Measurements from ENCODE around the gene FLOT1.
A peak's percentile ranks its signal among the peaks of the same experiment; 100 is the strongest.

Gene FLOT1, protein sequence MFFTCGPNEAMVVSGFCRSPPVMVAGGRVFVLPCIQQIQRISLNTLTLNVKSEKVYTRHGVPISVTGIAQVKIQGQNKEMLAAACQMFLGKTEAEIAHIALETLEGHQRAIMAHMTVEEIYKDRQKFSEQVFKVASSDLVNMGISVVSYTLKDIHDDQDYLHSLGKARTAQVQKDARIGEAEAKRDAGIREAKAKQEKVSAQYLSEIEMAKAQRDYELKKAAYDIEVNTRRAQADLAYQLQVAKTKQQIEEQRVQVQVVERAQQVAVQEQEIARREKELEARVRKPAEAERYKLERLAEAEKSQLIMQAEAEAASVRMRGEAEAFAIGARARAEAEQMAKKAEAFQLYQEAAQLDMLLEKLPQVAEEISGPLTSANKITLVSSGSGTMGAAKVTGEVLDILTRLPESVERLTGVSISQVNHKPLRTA

DNA sequence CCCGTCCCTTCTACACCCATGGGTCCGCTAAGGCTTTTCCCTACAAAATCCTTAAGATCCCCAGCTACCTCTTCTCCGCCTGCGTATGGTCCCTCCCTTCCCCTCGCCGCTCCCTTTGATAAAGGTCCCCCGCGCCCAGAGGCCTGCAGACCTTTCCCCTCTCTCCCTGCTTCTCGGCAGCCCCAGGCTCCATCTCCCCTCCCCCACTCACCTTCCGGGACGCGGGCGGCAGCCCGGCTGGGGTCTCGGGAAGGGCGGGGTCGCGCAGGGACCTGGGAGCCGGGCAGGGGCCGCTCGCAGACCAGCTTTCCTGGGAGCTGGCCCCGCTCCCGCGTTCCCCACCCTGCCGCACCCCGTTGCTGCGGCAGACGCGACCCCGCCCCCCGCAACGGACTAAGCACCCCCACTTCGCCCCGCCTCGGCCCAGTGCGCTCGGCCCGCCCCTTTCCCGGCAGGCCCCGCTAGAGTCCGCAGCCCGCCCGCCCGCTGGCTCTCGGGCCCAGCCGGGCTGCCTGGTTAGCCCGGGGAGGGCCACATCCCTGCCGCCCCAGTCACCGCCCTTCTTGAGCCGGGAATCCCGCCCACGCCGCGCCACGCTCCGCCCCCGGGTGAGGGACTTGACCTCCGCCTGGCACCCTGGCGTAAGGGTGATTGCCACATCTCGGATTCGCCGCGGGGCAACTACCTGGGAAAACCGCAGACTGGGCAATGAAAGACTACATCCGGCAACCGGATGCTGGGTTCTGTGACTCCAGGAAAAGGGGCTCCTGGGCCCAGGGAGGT lies at the start of gene FLOT1:
FLOT1 (minus strand) TSS at position 372 of the 783 bp plus-strand sequence. CDS start 498 bp downstream, outside the sequence.
- DNase-seq (ENCODE audit: low spot score): peak; percentile 96

DNA sequence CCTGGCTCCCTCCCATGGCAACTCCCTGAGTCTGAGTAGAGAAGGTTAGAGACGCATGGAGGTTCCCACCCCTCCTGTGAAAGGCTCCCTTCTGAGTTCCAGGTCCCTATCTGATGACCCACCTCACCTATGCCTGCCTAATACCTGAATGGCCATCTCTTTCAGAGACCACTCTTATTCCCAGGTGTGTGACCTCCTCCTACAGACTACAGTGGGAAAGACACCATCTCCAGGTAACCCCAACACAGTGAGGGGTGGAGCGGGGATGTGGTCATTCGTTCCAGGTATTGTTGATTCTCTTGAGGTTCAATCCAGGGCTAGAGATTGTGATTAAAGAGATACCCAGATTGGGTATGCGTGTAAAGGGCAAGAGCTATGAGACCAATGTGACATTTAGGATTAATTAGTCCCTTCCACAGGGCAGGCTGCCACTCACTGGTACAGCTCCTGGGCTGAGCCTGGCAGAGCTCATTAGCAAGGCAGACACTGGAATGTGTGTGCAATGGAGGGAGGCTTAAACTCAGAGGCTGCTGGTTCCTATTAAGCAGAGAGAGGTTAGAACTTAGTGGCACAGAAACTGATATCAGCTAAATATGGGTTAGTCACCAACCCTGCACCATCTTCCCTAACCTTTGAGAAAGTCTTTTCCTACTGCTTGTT lies 48.4 kb upstream of the FLOT1 start:
- DNase-seq (ENCODE audit: low spot score): no peak

DNA sequence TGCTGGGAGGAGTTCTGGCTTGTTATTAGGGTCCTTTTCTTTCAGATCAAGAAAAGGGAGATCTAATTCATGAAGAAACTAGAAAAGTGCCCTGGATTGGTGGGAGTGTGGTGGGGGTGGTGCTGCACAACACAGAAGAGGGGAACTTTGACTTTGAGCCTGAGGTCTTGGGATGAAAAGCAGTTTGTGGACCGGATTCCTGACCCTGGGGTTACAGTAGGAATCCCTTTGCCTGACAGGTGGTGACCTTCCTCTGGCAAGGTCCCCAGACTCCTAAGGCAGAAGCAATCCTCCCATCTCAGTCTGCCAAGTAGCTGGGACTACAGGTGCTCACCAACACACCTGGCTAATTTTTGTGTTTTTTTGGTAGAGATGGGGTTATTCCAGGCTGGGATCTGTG lies 47.1 kb upstream of the FLOT1 start:
- DNase-seq (ENCODE audit: low spot score): no peak

DNA sequence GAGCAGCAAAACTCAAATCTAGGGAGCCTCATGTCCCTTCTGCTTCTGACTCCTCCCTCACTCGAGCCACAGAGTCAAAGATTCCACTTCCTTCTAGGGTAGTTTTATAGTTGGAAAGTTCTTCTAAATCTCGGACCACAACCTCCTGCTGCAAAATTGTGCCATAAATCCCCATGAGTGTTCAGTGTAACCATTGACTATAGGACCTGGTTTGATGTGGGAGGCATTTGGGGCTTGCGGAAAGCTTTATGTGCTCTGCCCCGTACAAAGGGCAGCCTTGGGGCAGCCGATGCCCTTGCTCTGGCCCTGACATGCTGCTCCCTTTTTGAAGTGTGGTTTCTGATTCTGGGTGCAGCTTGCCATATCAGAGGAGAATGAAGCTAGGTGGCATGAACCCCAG lies 45.5 kb upstream of the FLOT1 start:
- peak; percentile 75 for DNase-seq (ENCODE audit: low spot score)

DNA sequence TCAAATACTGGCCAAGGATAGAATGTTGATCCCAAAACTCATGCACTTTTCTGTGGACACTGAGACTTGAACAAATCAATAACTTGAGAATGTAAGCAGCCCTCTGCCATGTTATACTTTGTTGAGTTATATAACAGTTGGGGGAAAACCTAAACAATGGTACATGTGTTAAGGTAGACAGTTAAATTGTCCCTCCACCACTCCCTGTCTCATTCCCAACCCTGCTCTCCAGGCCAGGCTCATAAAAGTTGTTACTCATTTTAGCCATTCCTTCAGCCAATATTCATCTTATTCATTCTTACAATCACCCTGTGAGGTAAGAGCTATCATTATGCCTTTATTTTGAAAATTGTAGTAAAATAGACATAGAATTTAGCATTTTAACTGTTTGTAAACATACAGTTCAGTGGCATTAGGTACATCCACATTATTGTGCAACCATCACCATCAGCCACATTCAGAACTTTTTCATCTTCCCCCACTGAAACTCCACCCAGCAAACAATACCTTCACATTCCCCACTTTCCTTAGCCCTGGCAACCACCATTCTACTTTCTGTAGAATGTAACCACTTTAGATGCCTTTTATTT lies 40.0 kb upstream of the FLOT1 start:
- peak; percentile 62 for DNase-seq (ENCODE audit: low spot score)

DNA sequence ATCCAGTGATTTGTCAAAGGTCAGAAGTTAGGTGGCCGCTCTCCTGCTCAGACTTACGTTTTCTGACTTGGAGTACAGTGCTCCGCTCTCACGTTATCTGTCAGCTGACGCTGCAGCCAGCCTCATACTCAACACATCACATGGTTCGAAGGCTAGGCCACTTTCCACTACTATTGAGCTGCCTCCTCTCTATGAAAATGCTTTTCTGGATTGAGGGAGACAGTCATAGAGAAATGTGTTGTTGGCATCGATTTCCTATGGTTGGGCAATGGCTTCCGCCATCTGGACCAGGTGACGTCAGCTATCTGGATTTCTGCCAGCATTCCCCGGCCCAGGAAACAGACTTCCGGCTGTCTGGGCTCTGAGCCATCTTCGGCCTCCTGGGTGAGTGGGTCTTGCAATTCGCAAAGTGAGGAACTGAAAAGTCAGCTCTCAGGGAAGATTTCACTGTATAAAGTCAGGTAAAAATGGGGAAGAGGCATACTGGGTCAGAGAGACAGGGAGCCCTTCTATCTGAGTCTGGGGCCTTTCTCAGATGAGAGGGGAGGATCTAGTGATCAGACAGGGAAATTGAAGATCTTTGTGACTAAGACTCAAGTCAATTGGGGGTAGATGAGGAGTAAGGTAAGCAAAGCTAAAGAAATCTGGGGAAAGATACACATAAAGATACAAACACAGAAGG lies 39.4 kb upstream of the FLOT1 start:
- peak; percentile 86 for DNase-seq (ENCODE audit: low spot score)

DNA sequence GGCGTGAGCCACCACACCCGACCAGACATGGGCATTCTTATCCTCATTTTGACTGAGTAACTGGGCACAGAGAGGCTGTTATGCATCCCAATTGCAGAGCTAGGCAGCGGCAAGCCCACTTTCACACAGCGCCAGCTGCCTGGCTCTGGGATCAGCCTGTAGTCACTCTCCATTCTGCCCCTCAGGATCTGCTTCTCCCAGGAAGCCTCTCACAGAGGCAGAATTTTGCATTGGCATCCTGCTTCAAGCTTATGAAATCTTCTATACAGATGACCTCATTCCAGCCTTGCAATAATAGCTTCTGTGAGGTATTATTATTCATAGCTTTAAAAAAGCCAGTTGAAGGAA lies 38.9 kb upstream of the FLOT1 start:
- DNase-seq (ENCODE audit: low spot score): no peak

DNA sequence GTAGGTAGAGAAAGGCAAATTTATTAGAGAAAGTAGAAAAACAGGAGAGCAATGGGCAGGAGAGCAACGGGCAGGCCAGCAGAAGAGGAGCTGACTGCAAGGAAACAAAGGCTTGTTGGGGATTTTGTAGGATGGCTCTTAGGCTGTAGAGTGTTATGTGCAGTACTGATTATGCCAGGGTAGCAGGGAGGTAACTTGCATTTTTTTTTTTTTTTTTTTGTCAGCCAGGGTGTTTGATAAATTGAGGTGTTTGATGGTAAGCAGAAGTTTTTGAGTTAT lies 38.1 kb upstream of the FLOT1 start:
- DNase-seq (ENCODE audit: low spot score): no peak

DNA sequence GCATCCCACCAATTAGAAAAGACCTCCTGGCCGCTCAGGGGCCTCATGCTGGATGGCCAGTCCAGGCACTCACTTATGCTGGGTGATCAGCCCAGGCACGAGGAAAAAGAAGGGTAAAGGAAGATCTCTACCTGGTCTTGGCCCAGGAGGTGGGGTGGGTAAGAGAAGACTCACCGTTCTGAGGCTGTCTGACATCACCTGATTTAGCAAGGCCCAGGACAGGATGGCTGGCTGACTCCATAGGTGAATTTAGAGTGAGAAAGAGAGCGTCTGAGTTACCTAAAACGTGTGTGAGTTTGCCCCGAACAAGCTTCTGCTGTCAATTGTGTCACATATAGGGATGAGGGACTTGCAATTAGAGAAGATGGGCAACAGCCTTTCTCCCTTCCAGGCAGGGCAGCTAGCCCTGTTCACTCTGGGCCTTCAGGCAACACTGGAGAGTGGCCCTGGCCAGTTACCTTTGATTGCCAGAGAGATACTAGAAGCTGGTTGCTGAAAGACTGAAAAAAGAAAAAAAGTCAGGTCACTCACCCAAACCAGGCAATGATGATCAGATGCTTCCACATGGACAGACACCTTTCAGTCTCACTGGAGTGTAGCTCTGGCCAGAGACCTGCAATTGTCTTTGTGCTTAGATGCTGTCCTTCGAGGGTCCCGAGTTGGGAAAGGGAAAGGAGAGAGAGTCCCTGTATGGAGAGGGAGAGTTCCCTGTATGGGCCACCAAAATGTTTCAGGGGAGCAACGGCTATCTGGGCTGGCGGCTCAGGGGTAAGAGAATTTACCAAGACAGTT lies 37.6 kb upstream of the FLOT1 start:
- no peak for DNase-seq (ENCODE audit: low spot score)

DNA sequence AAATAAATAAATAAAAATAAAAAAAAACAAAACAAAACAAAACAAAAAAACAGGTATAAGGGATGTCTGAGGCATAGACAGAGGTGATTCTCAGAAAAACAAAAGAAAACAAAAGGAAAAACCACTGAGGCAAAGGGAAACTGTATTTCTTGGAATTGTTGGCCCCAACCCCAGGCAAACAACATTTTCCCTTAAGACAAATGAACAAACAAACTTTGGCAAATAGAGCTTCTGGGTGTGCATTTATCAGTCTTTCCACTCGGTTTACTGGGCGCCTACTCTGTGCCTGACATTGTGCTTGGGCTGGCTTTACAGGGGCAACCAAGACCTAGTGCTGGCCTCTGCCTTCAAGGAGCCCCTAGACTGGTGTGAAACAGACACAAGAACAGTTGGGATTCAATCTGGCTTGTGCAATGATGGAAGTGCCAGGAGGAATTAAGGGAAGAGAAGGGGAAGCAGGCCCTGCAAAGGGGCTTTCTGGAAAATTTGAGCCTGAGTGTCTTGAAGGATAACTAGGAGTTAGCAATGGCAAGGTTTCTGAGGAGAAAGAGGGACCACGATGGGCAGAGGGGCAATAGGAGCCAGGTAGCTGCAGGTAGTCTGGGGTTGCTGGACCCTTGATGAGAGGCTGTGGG lies 35.6 kb upstream of the FLOT1 start:
- DNase-seq (ENCODE audit: low spot score): no peak

DNA sequence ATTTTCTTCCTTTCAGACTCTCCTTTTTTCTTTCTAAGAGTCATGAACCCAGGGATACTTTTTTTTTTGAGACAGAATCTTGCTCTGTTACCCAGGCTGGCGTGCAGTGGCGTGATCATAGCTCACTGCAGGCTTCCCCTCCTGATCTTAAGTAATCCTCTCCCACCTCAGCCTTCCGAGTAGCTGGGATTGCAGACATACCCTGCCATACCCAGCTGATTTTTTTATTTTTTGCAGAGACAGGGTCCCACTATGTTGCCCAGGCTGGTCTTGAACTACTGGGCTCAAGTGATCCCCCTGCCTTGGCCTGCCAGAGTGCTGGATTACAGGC lies 34.6 kb upstream of the FLOT1 start:
- DNase-seq (ENCODE audit: low spot score): no peak

DNA sequence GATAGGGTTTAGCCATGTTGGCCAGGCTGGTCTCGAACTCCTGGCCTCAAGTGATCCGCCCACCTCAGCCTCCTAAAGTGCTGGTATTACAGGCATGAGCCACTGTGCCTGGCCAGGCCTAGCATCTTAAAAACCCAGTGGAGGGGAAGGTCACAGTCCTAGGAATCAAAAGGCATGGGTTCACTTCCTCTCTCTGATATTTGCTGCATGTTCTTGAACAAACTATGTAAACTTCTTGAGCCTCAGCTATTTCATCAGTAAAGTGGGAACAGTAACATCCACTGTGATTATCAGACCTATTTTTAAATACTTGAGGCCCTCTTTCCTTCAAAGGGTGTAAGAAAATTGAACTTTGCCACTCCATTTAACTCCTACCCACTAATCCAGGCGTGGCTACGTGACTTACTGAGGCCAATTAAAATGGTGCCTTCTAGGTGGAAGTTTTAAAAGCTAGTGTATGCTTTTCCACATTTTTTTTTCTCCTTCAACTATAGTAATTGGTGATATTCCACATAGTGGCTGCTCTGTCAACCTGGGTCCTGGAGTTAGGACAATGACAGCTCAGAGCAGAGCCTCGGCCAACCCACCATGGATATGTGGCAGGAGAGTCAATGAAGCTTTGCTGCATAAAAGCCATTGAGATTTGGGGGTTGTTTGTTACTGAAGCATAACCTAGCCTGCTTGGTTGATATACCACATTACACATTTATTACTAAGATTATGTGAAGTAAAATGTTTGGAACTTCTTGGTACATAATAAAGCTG lies 34.1 kb upstream of the FLOT1 start:
- no peak for DNase-seq (ENCODE audit: low spot score)

DNA sequence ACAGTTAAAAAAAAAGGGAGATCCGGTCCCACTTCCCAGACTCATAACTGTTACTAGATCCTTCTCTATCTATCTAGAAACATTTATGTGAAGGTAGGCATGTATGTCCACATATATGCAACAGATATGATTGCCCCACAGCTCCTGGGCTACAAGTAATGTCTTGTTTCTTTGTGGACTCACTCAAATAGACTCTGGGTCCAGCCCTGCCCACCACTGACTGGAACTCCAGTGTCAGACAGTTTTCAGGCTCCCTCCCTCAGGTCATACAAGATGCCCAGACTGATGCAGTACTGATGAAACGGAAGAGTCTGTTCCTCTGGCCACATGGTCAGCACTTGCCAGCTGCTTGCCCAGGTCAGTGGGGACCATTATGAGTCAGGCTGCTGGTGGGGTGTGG lies 32.6 kb upstream of the FLOT1 start:
- DNase-seq (ENCODE audit: low spot score): no peak

DNA sequence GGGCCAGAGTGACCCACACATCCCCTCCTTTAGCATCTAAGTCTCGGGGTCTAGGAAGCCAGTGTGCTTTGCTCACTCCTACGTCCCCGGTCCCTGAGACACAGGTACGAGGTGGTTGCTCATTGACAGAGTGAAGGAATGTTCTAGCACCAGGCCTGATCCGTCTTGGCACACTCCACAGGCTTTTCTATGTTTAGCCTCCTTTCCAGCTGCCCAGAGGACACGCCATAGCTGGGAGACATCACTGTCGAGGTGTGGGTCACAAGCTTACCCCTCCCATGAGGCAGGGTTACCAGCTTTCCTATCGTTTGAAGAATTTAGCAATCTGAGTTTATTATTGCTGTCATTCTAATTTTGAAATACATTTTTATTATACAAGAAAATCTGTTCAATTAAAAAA lies 32.2 kb upstream of the FLOT1 start:
- DNase-seq (ENCODE audit: low spot score): no peak

DNA sequence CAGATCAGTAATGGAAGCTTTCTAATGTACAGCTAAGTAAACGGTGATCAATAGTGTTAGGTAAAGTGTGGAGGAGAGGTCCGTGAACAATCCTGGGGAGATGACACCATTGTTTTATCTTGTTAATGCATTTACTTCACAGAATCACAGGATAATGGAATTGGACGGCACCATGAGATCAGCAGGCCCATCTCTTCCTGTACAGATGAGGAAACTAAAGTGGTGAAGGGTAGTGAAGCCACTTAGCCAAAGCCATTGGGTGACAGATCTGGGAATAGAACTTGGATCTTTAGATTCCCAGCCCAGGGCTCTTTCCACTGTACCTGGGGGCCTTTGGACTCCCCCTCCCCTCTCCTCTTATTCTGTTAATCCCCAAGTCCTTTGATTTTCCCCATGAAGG lies 28.1 kb upstream of the FLOT1 start:
- DNase-seq (ENCODE audit: low spot score): no peak

DNA sequence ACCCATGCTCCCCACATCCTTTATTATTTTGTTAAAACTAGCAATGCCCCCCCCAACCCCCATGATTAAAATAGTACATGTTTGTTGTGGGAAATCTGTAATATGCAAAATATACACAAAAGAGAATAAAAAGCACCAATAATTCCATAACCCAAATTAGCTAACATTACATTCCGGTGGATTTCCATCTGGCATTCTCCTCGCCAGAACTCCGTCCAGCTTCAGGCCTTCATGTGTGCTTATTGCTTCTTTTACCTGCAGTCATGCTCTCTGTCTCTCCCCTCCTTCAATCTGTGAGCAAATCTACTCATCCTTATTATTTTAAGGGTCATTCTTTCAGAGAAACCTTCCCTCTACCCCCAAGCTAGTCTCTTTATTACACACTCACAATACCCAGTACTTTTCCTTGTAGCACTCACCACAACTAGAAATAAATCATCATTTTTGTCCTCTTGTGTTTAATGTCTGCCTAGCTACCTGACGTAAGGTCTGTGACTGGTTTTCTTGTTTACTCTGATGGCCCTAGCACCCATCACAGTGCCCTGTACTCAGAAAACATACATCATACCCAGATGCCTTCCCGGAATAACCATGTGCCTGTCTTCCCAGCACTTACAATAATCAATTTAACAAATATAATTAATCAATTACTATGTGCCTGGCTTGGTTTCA lies 27.5 kb upstream of the FLOT1 start:
- no peak for DNase-seq (ENCODE audit: low spot score)

DNA sequence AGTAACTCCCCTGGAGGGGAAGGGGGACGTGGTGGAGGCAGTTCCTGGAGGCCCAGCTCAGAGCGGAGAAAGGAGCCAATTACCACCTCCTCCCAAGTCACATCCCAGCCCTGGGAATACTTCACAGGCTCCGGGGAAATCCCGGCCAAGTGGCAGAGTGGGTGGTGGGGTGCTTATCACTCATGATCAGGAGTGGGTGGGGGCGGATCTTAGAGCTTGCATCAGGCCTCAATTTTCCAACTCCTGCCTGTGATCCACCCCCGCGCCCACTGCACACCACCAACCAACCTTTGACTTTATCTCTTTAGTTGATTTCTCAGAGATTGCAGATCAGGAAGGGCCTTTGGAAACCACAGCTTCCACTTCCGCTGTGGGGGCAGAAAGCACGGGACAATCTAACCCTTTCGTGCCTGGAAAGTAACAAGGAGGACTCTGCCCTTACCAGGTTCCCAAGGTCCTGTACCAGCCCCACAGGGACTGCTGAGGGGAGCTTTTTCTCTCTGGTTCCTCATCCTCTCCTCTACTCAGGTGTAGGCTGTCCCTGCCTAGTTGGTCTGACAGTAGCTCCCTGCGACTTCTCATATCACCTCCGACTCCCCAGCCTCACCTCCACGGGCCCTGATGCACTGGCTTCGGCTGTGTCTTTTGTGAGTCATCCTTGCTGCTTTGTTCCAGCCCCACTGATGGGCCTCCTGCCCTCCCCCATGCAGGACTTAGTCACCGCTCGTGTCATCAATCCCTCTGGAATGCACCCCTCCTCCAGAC lies 26.8 kb upstream of the FLOT1 start:
- peak; percentile 89 for DNase-seq (ENCODE audit: low spot score)

DNA sequence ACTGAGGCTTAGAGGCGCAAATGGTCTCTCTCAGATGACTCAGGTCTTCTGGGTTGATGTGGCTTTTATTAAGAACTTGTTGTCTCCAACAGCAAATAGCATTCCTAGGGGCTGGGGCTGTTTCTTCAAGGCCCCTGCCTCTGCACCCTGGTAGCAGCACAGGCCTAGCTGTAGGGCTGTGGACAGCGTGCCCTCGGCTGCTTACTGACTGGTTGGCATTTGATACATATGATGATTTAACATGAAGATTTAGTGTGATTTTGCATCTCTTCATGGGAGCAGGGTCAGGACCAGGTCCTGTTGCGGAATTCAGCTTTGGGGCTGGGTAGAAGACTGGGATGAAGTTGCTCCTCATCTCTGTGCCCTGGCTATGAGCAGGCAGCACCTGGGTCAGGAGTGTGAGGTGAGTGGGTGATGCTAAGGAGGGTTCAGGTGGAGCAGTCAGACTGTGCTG lies 26.2 kb upstream of the FLOT1 start:
- DNase-seq (ENCODE audit: low spot score): no peak

DNA sequence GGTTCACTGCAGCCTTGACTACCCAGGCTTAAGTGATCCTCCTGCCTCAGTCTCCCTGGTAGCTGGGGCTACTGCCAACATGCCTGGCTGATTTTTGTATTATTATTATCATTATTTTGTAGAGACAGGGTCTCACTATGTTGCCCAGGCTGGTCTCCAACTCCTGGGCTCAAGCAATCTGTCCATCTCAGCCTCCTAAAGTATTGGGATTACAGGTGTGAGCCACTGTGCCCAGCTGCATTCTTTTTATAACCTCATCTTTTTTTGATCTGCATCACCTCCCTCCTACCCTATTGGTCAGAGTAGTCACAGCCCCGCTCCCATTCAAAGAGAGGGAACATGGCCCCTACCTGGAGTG lies 25.4 kb upstream of the FLOT1 start:
- DNase-seq (ENCODE audit: low spot score): no peak

Measured in GM03348 (cell line).